OCI-LY1 (cell line): ENCODE data around the gene HIP1R.
"Not testable (repeated sequence)": the region's sequence is repeated elsewhere in the genome, so short reads cannot be mapped to it uniquely, and the experiment has no call there.

Source experiments
- H2AFZ ChIP-seq: fragments of 200-600 bp; sonication (generic), shearing (Covaris generic); 2 replicates; pipeline ENCODE4 v1.6.0; 2014; ENCODE audit warnings: antibody characterized with exemption, mild to moderate bottlenecking, low read length
- H3F3A ChIP-seq: fragments of 200-600 bp; sonication (generic), shearing (Covaris generic); 2 replicates; pipeline ENCODE4 v1.6.0; 2014; ENCODE audit warnings: mild to moderate bottlenecking, antibody characterized with exemption, low read length, moderate library complexity; ENCODE audit not compliant: insufficient read depth
- H3K27ac ChIP-seq: fragments of 200-600 bp; sonication (generic); 2 replicates; pipeline ENCODE4 v1.5.1; 2014; ENCODE audit warnings: low read length, mixed run types, mild to moderate bottlenecking, low read depth; ENCODE audit not compliant: poor library complexity, severe bottlenecking
- H3K27me3 ChIP-seq: fragments of 200-600 bp; sonication (generic); 2 replicates; pipeline ENCODE4 v1.6.0; 2014; ENCODE audit warnings: antibody characterized with exemption, mild to moderate bottlenecking, low read length, moderate library complexity; ENCODE audit not compliant: insufficient read depth
- H3K36me3 ChIP-seq: fragments of 200-600 bp; sonication (generic); 2 replicates; pipeline ENCODE4 v1.6.1; 2014; ENCODE audit warnings: mild to moderate bottlenecking, antibody characterized with exemption, low read length, moderate library complexity, mixed read lengths; ENCODE audit not compliant: insufficient read depth
- H3K4me1 ChIP-seq: fragments of 200-600 bp; sonication (generic); 2 replicates; pipeline ENCODE4 v1.5.1; 2014; ENCODE audit warnings: mild to moderate bottlenecking, low read length, moderate library complexity; ENCODE audit not compliant: insufficient read depth, severe bottlenecking
- H3K4me2 ChIP-seq: fragments of 200-600 bp; sonication (generic), shearing (Covaris generic); 2 replicates; pipeline ENCODE4 v1.6.1; 2014; ENCODE audit warnings: low read length
- H3K4me3 ChIP-seq: fragments of 200-600 bp; sonication (generic); 2 replicates; pipeline ENCODE4 v1.5.1; 2014; ENCODE audit warnings: low read length, low read depth, mild to moderate bottlenecking, mixed read lengths; ENCODE audit not compliant: poor library complexity, severe bottlenecking
- H3K79me2 ChIP-seq: fragments of 200-600 bp; shearing (Covaris generic); 2 replicates; pipeline ENCODE4 v1.6.1; 2016; ENCODE audit warnings: mixed run types, low read length, mixed read lengths; ENCODE audit not compliant: insufficient read depth
- H3K9ac ChIP-seq: fragments of 200-600 bp; sonication (generic), shearing (Covaris generic); 2 replicates; pipeline ENCODE4 v1.6.1; 2014; ENCODE audit warnings: mild to moderate bottlenecking, low read length, mixed read lengths
- H3K9me2 ChIP-seq: fragments of 200-600 bp; sonication (generic), shearing (Covaris generic); 2 replicates; pipeline ENCODE4 v1.6.1; 2014; ENCODE audit warnings: low read depth, mild to moderate bottlenecking, low read length, mixed read lengths
- H3K9me3 ChIP-seq: fragments of 200-600 bp; shearing (Covaris generic); 2 replicates; pipeline ENCODE4 v1.6.1; 2014; ENCODE audit warnings: low read length, mixed read lengths
- H4K20me1 ChIP-seq: fragments of 200-600 bp; sonication (generic), shearing (Covaris generic); 2 replicates; pipeline ENCODE4 v1.6.0; 2016; ENCODE audit warnings: mild to moderate bottlenecking, low read length; ENCODE audit not compliant: insufficient read depth
- EZH2 ChIP-seq: fragments of 200-600 bp; sonication (generic), shearing (Covaris generic); IDR thresholded peaks from 2 replicates; pipeline ENCODE4 v1.8.0; 2017; ENCODE audit warnings: borderline replicate concordance, mixed run types, mild to moderate bottlenecking, antibody characterized with exemption, low read length, moderate library complexity, mixed read lengths
- TF ChIP-seq, protein P1 (sequence below): fragments of 200-600 bp; sonication (generic), shearing (Covaris generic); IDR thresholded peaks from 2 replicates; pipeline ENCODE4 v1.5.1; 2017; ENCODE audit warnings: mild to moderate bottlenecking, antibody characterized with exemption, low read length, moderate library complexity, mixed read lengths

HIP1R gene

GRCh38 chr12:122888232-122888752 lies 53.0 kb downstream of the HIP1R start:
- no peak overlapping the region for H2AFZ ChIP-seq
- H3F3A ChIP-seq: no peaks in the 10 kb centered on the region
- no peaks in the 10 kb centered on the region for H3K79me2 ChIP-seq
- peak overlapping the region; percentile 47 for H3K27ac ChIP-seq
- no peak for TF ChIP-seq EZH2
- TF ChIP-seq, protein P1, sequence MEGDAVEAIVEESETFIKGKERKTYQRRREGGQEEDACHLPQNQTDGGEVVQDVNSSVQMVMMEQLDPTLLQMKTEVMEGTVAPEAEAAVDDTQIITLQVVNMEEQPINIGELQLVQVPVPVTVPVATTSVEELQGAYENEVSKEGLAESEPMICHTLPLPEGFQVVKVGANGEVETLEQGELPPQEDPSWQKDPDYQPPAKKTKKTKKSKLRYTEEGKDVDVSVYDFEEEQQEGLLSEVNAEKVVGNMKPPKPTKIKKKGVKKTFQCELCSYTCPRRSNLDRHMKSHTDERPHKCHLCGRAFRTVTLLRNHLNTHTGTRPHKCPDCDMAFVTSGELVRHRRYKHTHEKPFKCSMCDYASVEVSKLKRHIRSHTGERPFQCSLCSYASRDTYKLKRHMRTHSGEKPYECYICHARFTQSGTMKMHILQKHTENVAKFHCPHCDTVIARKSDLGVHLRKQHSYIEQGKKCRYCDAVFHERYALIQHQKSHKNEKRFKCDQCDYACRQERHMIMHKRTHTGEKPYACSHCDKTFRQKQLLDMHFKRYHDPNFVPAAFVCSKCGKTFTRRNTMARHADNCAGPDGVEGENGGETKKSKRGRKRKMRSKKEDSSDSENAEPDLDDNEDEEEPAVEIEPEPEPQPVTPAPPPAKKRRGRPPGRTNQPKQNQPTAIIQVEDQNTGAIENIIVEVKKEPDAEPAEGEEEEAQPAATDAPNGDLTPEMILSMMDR: no peak
- H3K9me3 ChIP-seq: no peaks in the 10 kb centered on the region
- no peaks in the 10 kb centered on the region for H4K20me1 ChIP-seq
- no peak overlapping the region for H3K4me3 ChIP-seq
- peak overlapping the region; percentile 28 for H3K4me2 ChIP-seq
- no peak overlapping the region for H3K9ac ChIP-seq
- H3K4me1 ChIP-seq: peaks cover 43% of the 10 kb centered on the region
- no peaks in the 10 kb centered on the region for H3K36me3 ChIP-seq
- no peaks in the 10 kb centered on the region for H3K9me2 ChIP-seq
- no peaks in the 10 kb centered on the region for H3K27me3 ChIP-seq

GRCh38 chr12:122889761-122890520 lies 54.7 kb downstream of the HIP1R start:
- Histone ChIP-seq H3K4me3 (peak overlapping the region; percentile 13), H3K9ac (no peak overlapping the region), H3K4me1 (peaks cover 43% of the 10 kb centered on the region), H3K9me2 (no peaks in the 10 kb centered on the region), H3K27ac (no peak overlapping the region), H3K79me2 (no peaks in the 10 kb centered on the region), H3K27me3 (no peaks in the 10 kb centered on the region), H3F3A (no peaks in the 10 kb centered on the region), H3K36me3 (no peaks in the 10 kb centered on the region), H4K20me1 (no peaks in the 10 kb centered on the region), H3K4me2 (peak overlapping the region; percentile 53), H2AFZ (peak overlapping the region; percentile 46; the same call in 1 of the 2 replicates), H3K9me3 (no peaks in the 10 kb centered on the region)
- no peak for TF ChIP-seq EZH2
- TF ChIP-seq, protein P1: peak; percentile 13; the same call in 1 of the 2 replicates

- Histone ChIP-seq H3K4me1 (peaks cover 34% of the 10 kb centered on the region), H3K9ac (no peak overlapping the region), H3K9me3 (no peaks in the 10 kb centered on the region), H3K4me2 (no peak overlapping the region), H3F3A (no peaks in the 10 kb centered on the region), H3K9me2 (no peaks in the 10 kb centered on the region), H3K79me2 (no peaks in the 10 kb centered on the region), H4K20me1 (no peaks in the 10 kb centered on the region), H3K4me3 (no peak overlapping the region), H3K36me3 (no peaks in the 10 kb centered on the region), H3K27ac (no peak overlapping the region), H3K27me3 (no peaks in the 10 kb centered on the region), H2AFZ (no peak overlapping the region)
- TF ChIP-seq EZH2: no peak
- TF ChIP-seq, protein P1: no peak
Observed at GRCh38 chr12:122891661-122892525, 56.6 kb downstream of the HIP1R start.

- not testable (repeated sequence) for H4K20me1 ChIP-seq, H3F3A ChIP-seq, H3K4me2 ChIP-seq, H3K9me2 ChIP-seq, H3K9me3 ChIP-seq, H3K27me3 ChIP-seq, H3K27ac ChIP-seq, H3K36me3 ChIP-seq, H3K4me3 ChIP-seq, H2AFZ ChIP-seq, H3K9ac ChIP-seq, H3K79me2 ChIP-seq
- H3K4me1 ChIP-seq: peaks cover 26% of the 10 kb centered on the region
Observed at GRCh38 chr12:122892724-122893123, 57.5 kb downstream of the HIP1R start.
